Uterus (tissue), 4 donors: ENCODE data around the gene DUSP9. TPM values are rescaled to one million over a fixed set of nuclear protein-coding genes. Genes with fewer than 3 reads are reported as not detected.

ENCODE experiments used
- DNase-seq, 2 donors: peaks; one replicate each; pipeline ENCODE4 v3.0.0-alpha.2; 2019 to 2020
- H3K27ac ChIP-seq, 2 donors: fragments of 200-600 bp; sonication (generic); 1 replicate in 1 of 2; 2 replicates in 1 of 2; pipeline ENCODE4 v1.5.1; 2016 to 2018
- H3K27me3 ChIP-seq, 2 donors: fragments of 200-600 bp; sonication (generic); one replicate each; pipeline ENCODE4 v1.5.1; 2018 to 2019; ENCODE audit warnings: control low read depth in 1 of 2
- H3K36me3 ChIP-seq, 2 donors: fragments of 200-600 bp; sonication (generic); one replicate each; pipeline ENCODE4 v1.5.1; 2019; ENCODE audit warnings: control low read depth in 1 of 2
- H3K4me1 ChIP-seq, 2 donors: fragments of 200-600 bp; sonication (generic); one replicate each; pipeline ENCODE4 v1.5.1; 2018 to 2019; ENCODE audit warnings: control low read depth in 1 of 2
- H3K4me3 ChIP-seq, 2 donors: fragments of 200-600 bp; sonication (generic); 1 replicate in 1 of 2; 2 replicates in 1 of 2; pipeline ENCODE4 v1.5.1; 2018 to 2019; ENCODE audit warnings: mild to moderate bottlenecking in 1 of 2
- H3K9me3 ChIP-seq, 2 donors: fragments of 200-600 bp; sonication (generic); one replicate each; pipeline ENCODE4 v1.5.1; 2019; ENCODE audit warnings: control low read depth in 1 of 2
- CTCF ChIP-seq, 4 experiments: fragments of 200-600 bp in 2 of 4; fragments of 450-650 bp in 2 of 4; sonication (generic) in 2 of 4; IDR thresholded peaks; one replicate each; pipeline ENCODE4 v1.5.1; 2016 to 2019; ENCODE audit warnings: antibody characterized with exemption in 4 of 4, mild to moderate bottlenecking in 2 of 4, moderate library complexity in 1 of 4
- POLR2A ChIP-seq, 2 donors: fragments of 450-650 bp; IDR thresholded peaks; one replicate each; pipeline ENCODE4 v1.6.1; 2016; ENCODE audit warnings: antibody characterized with exemption in 2 of 2, mild to moderate bottlenecking in 1 of 2, moderate library complexity in 1 of 2
- intact Hi-C: fragments of 100-400 bp; cut with DNase I; formaldehyde crosslinking; loops from one replicate; pipeline ENCODE4 v1.15.1; 2023; ENCODE audit warnings: low total_unique reads
- total RNA-seq, 4 donors: library from RNA; depleted of rRNA in 3 of 4; stranded (reverse); fragments of >200 nt in 3 of 4; gene quantifications; one replicate each; pipeline versions ENCODE4 v1.1.0 to v1.2.4, GENCODE V29; 2014 to 2023
- donor health status: DM: yes; HTN: yes; CAD: no.

DUSP9 gene
- total RNA-seq, 4 donors from 2014 or later, result 0.21 TPM; not detected in 3

- Histone ChIP-seq H3K9me3 (no peaks in the 10 kb centered on the region), H3K27ac (no peak overlapping the region), H3K4me3 (no peak overlapping the region), H3K4me1 (no peaks in the 10 kb centered on the region), H3K36me3 (no peaks in the 10 kb centered on the region), H3K27me3 (peaks cover 0 to 4% of the 10 kb centered on the region in 2 donors)
- TF ChIP-seq POLR2A (IDR thresholded peaks at IDR 0.05), result no peak
- no peak for TF ChIP-seq CTCF (IDR thresholded peaks at IDR 0.05)
- no peak for DNase-seq
- intact Hi-C loops, result no loop called here
Measured at GRCh38 chrX:153671589-153672530, 24.9 kb downstream of the DUSP9 start.

- Histone ChIP-seq H3K4me3 (no peak overlapping the region), H3K36me3 (no peaks in the 10 kb centered on the region), H3K27ac (no peak overlapping the region), H3K9me3 (no peaks in the 10 kb centered on the region), H3K4me1 (no peaks in the 10 kb centered on the region), H3K27me3 (peaks cover 0 to 4% of the 10 kb centered on the region in 2 donors)
- intact Hi-C loops, result no loop called here
- no peak for DNase-seq
- TF ChIP-seq CTCF (IDR thresholded peaks at IDR 0.05), result no peak
- no peak for TF ChIP-seq POLR2A (IDR thresholded peaks at IDR 0.05)
Measured at GRCh38 chrX:153672531-153673427, 25.8 kb downstream of the DUSP9 start.

- H3K4me1 ChIP-seq, result no peaks in the 10 kb centered on the region
- peaks cover 0 to 4% of the 10 kb centered on the region in 2 donors for H3K27me3 ChIP-seq
- H3K4me3 ChIP-seq, result no peak within 1 kb of the TSS
- no peak for DNase-seq
- intact Hi-C loops, result no loop called here
- H3K36me3 ChIP-seq, result no peaks in the 10 kb centered on the region
- no peak within 1 kb of the TSS for H3K27ac ChIP-seq
- TF ChIP-seq POLR2A (IDR thresholded peaks at IDR 0.05), result no peak
- no peak for TF ChIP-seq CTCF (IDR thresholded peaks at IDR 0.05)
- no peaks in the 10 kb centered on the region for H3K9me3 ChIP-seq
Measured at GRCh38 chrX:153673428-153674218, 26.6 kb downstream of the DUSP9 start, which contains the start of gene PNCK. TSS of gene PNCK (minus strand) at chrX:153673813. CDS start at chrX:153673076, 737 bp downstream.

GRCh38 chrX:153674219-153674851 is 27.3 kb downstream of the DUSP9 start:
- H3K4me3 ChIP-seq, result no peak overlapping the region
- no peaks in the 10 kb centered on the region for H3K4me1 ChIP-seq
- H3K27me3 ChIP-seq, result peaks cover 0 to 4% of the 10 kb centered on the region in 2 donors
- DNase-seq, result no peak
- no peak overlapping the region for H3K27ac ChIP-seq
- intact Hi-C loops, result no loop called here
- no peaks in the 10 kb centered on the region for H3K9me3 ChIP-seq
- H3K36me3 ChIP-seq, result no peaks in the 10 kb centered on the region
- TF ChIP-seq CTCF (IDR thresholded peaks at IDR 0.05), result no peak
- TF ChIP-seq POLR2A (IDR thresholded peaks at IDR 0.05), result no peak
